Muscle of arm (tissue), 14 donors: ENCODE measurements around the gene NELFE. TPM values are rescaled to one million over a fixed set of nuclear protein-coding genes. Genes with fewer than 3 reads are reported as not detected.
"Not testable (repeated sequence)": the region's sequence is repeated elsewhere in the genome, so short reads cannot be mapped to it uniquely, and the experiment has no call there.

Source experiments
- DNase-seq: peaks from one replicate; pipeline ENCODE4 v3.0.0-alpha.2; 2013
- long read RNA-seq, 11 donors: transcript quantifications; one replicate each; lab custom pipeline, GENCODE V29; 2026
- polyA plus RNA-seq, 12 donors: library from polyadenylated mRNA; unstranded; fragments of 120-200 nt; gene quantifications; one replicate each; pipeline ENCODE4 v1.2.1, GENCODE V29; 2013; ENCODE audit not compliant: insufficient read length in 12 of 12

NELFE gene
- polyA plus RNA-seq = 10 to 100 TPM in 11 of 12 donors, not detected in 1; 54.1 to 83.6 (median 59.8) TPM
- long read RNA-seq, donor 1, transcript NELFE-202 (11 exons, 1,584 nt) = major isoform, 22 of 44 reads
- long read RNA-seq, donor 1, partial matches to known transcripts = 22 of 44 reads
- long read RNA-seq, donor 1, other reads (novel, unspliced or antisense) = 0 of 44 reads
- long read RNA-seq, donor 2, transcript NELFE-202 (11 exons, 1,584 nt) = major isoform, 19 of 19 reads
- long read RNA-seq, donor 2, partial matches to known transcripts = 0 of 19 reads
- long read RNA-seq, donor 2, other reads (novel, unspliced or antisense) = 0 of 19 reads
- long read RNA-seq, donor 3, transcript NELFE-202 (11 exons, 1,584 nt) = major isoform, 6 of 6 reads
- long read RNA-seq, donor 3, partial matches to known transcripts = 0 of 6 reads
- long read RNA-seq, donor 3, other reads (novel, unspliced or antisense) = 0 of 6 reads
- long read RNA-seq, donor 4, transcript NELFE-202 (11 exons, 1,584 nt) = major isoform, 5 of 5 reads
- long read RNA-seq, donor 4, partial matches to known transcripts = 0 of 5 reads
- long read RNA-seq, donor 4, other reads (novel, unspliced or antisense) = 0 of 5 reads
- long read RNA-seq, donor 5, transcript NELFE-202 (11 exons, 1,584 nt) = major isoform, 27 of 35 reads
- long read RNA-seq, donor 5, partial matches to known transcripts = 5 of 35 reads
- long read RNA-seq, donor 5, other reads (novel, unspliced or antisense) = 0 of 35 reads
- long read RNA-seq, donor 6, transcript NELFE-202 (11 exons, 1,584 nt) = major isoform, 10 of 12 reads
- long read RNA-seq, donor 6, partial matches to known transcripts = 0 of 12 reads
- long read RNA-seq, donor 6, other reads (novel, unspliced or antisense) = 0 of 12 reads
- long read RNA-seq, donor 7, transcript NELFE-202 (11 exons, 1,584 nt) = major isoform, 11 of 11 reads
- long read RNA-seq, donor 7, partial matches to known transcripts = 0 of 11 reads
- long read RNA-seq, donor 7, other reads (novel, unspliced or antisense) = 0 of 11 reads
- long read RNA-seq, donor 8, transcript NELFE-202 (11 exons, 1,584 nt) = major isoform, 16 of 17 reads
- long read RNA-seq, donor 8, partial matches to known transcripts = 0 of 17 reads
- long read RNA-seq, donor 8, other reads (novel, unspliced or antisense) = 0 of 17 reads
- long read RNA-seq, donor 9, transcript NELFE-202 (11 exons, 1,584 nt) = major isoform, 11 of 12 reads
- long read RNA-seq, donor 9, partial matches to known transcripts = 0 of 12 reads
- long read RNA-seq, donor 9, other reads (novel, unspliced or antisense) = 0 of 12 reads
- long read RNA-seq, donor 10, transcript NELFE-202 (11 exons, 1,584 nt) = major isoform, 13 of 37 reads
- long read RNA-seq, donor 10, partial matches to known transcripts = 15 of 37 reads
- long read RNA-seq, donor 10, other reads (novel, unspliced or antisense) = 8 of 37 reads
- long read RNA-seq, donor 11, transcript NELFE-202 (11 exons, 1,584 nt) = major isoform, 21 of 22 reads
- long read RNA-seq, donor 11, partial matches to known transcripts = 0 of 22 reads
- long read RNA-seq, donor 11, other reads (novel, unspliced or antisense) = 0 of 22 reads

- DNase-seq = peak; percentile 98
These were observed at the start of gene NELFE, which contains the start of gene SKIC2 for GRCh38 chr6:31958741-31959739. NELFE (minus strand) TSS chr6:31958971; CDS start chr6:31958446, 525 bp downstream. SKIC2 (plus strand) TSS chr6:31959175; CDS start chr6:31959193, 18 bp downstream.

GRCh38 chr6:32008037-32008436 lies 49.3 kb upstream of the NELFE start:
- DNase-seq = not testable (repeated sequence)

- not testable (repeated sequence) for DNase-seq
These were observed 48.3 kb upstream of the NELFE start for GRCh38 chr6:32007086-32007485.

GRCh38 chr6:32005991-32006529 lies 47.3 kb upstream of the NELFE start:
- DNase-seq = not testable (repeated sequence)

- DNase-seq = not testable (repeated sequence)
These were observed 46.7 kb upstream of the NELFE start for GRCh38 chr6:32005538-32005880.

- not testable (repeated sequence) for DNase-seq
These were observed 46.2 kb upstream of the NELFE start for GRCh38 chr6:32004864-32005537.

GRCh38 chr6:32004393-32004792 lies 45.6 kb upstream of the NELFE start:
- not testable (repeated sequence) for DNase-seq

GRCh38 chr6:32003301-32003700 lies 44.5 kb upstream of the NELFE start:
- DNase-seq = not testable (repeated sequence)

- not testable (repeated sequence) for DNase-seq
These were observed 43.9 kb upstream of the NELFE start for GRCh38 chr6:32002546-32003268.

GRCh38 chr6:31996385-31996784 lies 37.6 kb upstream of the NELFE start:
- not testable (repeated sequence) for DNase-seq

GRCh38 chr6:31994421-31994820 lies 35.6 kb upstream of the NELFE start:
- DNase-seq = not testable (repeated sequence)

GRCh38 chr6:31989363-31989762 lies 30.6 kb upstream of the NELFE start:
- DNase-seq = not testable (repeated sequence)

GRCh38 chr6:31981744-31982143 lies 23.0 kb upstream of the NELFE start, which contains the start of gene C4A:
C4A (plus strand) TSS chr6:31982057; CDS start chr6:31982108, 51 bp downstream.
- not testable (repeated sequence) for DNase-seq

- DNase-seq = not testable (repeated sequence)
These were observed 22.2 kb upstream of the NELFE start for GRCh38 chr6:31980998-31981397.

- not testable (repeated sequence) for DNase-seq
These were observed 21.6 kb upstream of the NELFE start for GRCh38 chr6:31980195-31980876.

- DNase-seq = no peak
These were observed 20.6 kb upstream of the NELFE start for GRCh38 chr6:31979238-31979898.

GRCh38 chr6:31978831-31979230 lies 20.1 kb upstream of the NELFE start:
- no peak for DNase-seq
